Colonic mucosa (tissue), 4 donors: ENCODE data around the gene PUM1. TPM values are rescaled to one million over a fixed set of nuclear protein-coding genes. Genes with fewer than 3 reads are reported as not detected.
"Not testable (repeated sequence)": the region's sequence is repeated elsewhere in the genome, so short reads cannot be mapped to it uniquely, and the experiment has no call there.

Experiments
- DNase-seq: peaks from one replicate; pipeline ENCODE4 v3.0.0-alpha.2; 2020
- H3K27ac ChIP-seq: fragments of 200-600 bp; one replicate; pipeline ENCODE4 v1.8.0; 2021
- H3K27me3 ChIP-seq: fragments of 200-600 bp; one replicate; pipeline ENCODE4 v1.8.0; 2021
- H3K36me3 ChIP-seq: fragments of 200-600 bp; one replicate; pipeline ENCODE4 v1.8.0; 2021
- H3K4me1 ChIP-seq: fragments of 200-600 bp; one replicate; pipeline ENCODE4 v1.8.0; 2021; ENCODE audit warnings: mild to moderate bottlenecking
- H3K4me3 ChIP-seq: fragments of 200-600 bp; one replicate; pipeline ENCODE4 v1.8.0; 2021
- H3K9ac ChIP-seq, 2 donors: one replicate each; pipeline ENCODE4 v1.7.0; 2013; ENCODE audit warnings: control low read depth in 2 of 2, low read depth in 2 of 2, low read length in 2 of 2
- H3K9me3 ChIP-seq: fragments of 200-600 bp; one replicate; pipeline ENCODE4 v1.8.0; 2021
- CTCF ChIP-seq: fragments of 200-600 bp; IDR thresholded peaks from one replicate; pipeline ENCODE4 v1.8.0; 2022; ENCODE audit warnings: antibody characterized with exemption, mild to moderate bottlenecking
- intact Hi-C: fragments of 100-400 bp; cut with DNase I; formaldehyde crosslinking; loops from one replicate; pipeline ENCODE4 v1.14.1; 2022
- total RNA-seq, 2 donors: library from RNA; stranded (reverse); fragmentation: NEBNext Ultra II Directional in 1 of 2; extraction: Animal tissue kit (Norgen Biotek cat#: 25700) in 1 of 2; gene quantifications; one replicate each; pipeline ENCODE4 v1.2.1, GENCODE V29; 2021
- donor health status: healthy.
- donor health status: DM: no; HTN: no; CAD: no.
- donor health status: DM: no; HTN: no; CAD: no.

PUM1 gene
- total RNA-seq, 2 donors from 2014 or later = 119 to 124 TPM

DNA sequence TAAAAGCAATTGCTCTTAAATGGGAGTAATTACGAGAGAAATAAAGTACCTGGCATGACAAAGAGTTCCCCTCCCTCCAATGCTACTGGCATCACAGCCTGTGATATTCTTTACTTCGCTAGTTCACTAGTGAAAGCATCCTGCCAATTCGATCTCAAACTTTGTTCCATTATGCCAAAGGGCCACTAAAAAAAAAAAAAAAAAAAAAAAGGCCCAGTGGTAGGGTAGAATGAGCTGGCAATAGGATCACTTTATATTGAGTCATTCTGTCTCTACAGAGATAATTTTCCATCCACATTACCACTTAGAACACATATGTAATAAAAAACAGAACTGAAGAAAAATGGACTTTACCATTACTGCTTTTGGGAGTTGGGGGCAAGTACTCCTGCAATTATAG, 11.2 kb downstream of the PUM1 start:
- Histone ChIP-seq H3K9ac (no peak overlapping the region), H3K27me3 (no peaks in the 10 kb centered on the region), H3K27ac (no peak overlapping the region), H3K9me3 (no peaks in the 10 kb centered on the region), H3K4me3 (no peak overlapping the region), H3K36me3 (no peaks in the 10 kb centered on the region), H3K4me1 (no peaks in the 10 kb centered on the region)
- DNase-seq = no peak
- intact Hi-C loops = no loop called here
- no peak for TF ChIP-seq CTCF

GRCh38 chr1:31052613-31053012, 12.9 kb downstream of the PUM1 start:
- H3K9ac ChIP-seq, H3K27ac ChIP-seq, H3K4me3 ChIP-seq, H3K27me3 ChIP-seq, H3K9me3 ChIP-seq, DNase-seq, intact Hi-C loops, H3K4me1 ChIP-seq, H3K36me3 ChIP-seq: not testable (repeated sequence)

DNA sequence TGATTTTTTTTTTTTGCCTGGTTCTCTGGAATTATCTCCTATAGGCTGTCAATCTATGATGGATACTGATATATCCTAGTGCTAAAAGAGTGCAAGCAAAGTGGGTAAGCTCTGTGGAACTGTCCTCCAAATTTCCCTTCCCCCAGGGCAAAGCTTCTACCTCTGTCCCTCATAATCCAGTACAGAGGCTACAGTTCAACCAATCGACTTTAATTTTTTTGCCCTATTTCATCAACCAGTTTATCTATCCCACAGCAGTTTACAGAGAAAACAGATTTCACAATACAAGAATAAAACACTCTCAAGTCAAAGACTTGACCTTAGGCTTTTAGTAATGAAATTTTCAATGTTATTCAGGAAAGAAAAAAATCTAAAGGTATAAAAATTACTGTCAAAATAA, 13.9 kb downstream of the PUM1 start:
- H3K27ac ChIP-seq = no peak overlapping the region
- intact Hi-C loops = no loop called here
- no peaks in the 10 kb centered on the region for H3K9me3 ChIP-seq
- H3K4me3 ChIP-seq = no peak overlapping the region
- H3K27me3 ChIP-seq = no peaks in the 10 kb centered on the region
- no peak overlapping the region for H3K9ac ChIP-seq
- H3K4me1 ChIP-seq = no peaks in the 10 kb centered on the region
- no peaks in the 10 kb centered on the region for H3K36me3 ChIP-seq
- DNase-seq = no peak
- TF ChIP-seq CTCF = no peak

DNA sequence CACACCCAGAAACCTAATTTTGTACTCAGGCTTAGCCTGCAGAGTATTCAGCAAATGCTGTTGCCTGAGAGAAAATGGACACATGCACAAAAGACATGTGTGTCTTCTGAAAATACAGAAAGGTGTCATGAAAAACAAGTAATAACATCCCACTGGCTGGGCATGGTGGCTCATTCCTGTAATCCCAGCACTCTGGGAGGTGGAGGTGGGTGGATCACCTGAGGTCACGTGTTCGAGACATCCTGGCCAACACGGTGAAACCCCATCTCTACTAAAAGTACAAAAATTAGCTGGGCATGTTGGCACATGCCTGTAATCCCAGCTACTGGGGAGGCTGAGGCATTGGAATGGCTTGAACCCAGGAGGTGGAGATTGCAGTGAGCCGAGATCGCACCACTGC, 18.0 kb downstream of the PUM1 start:
- H3K27ac ChIP-seq, H3K9me3 ChIP-seq, intact Hi-C loops, H3K4me3 ChIP-seq, H3K36me3 ChIP-seq, H3K4me1 ChIP-seq, H3K27me3 ChIP-seq, DNase-seq, H3K9ac ChIP-seq: not testable (repeated sequence)

- H3K9ac ChIP-seq = no peak overlapping the region
- H3K27ac ChIP-seq = no peak overlapping the region
- intact Hi-C loops = no loop called here
- H3K4me3 ChIP-seq = no peak overlapping the region
- TF ChIP-seq CTCF = no peak
- DNase-seq = no peak
- H3K9me3 ChIP-seq = no peaks in the 10 kb centered on the region
- H3K27me3 ChIP-seq = no peaks in the 10 kb centered on the region
- peaks cover 4% of the 10 kb centered on the region for H3K4me1 ChIP-seq
- no peaks in the 10 kb centered on the region for H3K36me3 ChIP-seq
Measured at GRCh38 chr1:31043631-31044030, 21.9 kb downstream of the PUM1 start.

DNA sequence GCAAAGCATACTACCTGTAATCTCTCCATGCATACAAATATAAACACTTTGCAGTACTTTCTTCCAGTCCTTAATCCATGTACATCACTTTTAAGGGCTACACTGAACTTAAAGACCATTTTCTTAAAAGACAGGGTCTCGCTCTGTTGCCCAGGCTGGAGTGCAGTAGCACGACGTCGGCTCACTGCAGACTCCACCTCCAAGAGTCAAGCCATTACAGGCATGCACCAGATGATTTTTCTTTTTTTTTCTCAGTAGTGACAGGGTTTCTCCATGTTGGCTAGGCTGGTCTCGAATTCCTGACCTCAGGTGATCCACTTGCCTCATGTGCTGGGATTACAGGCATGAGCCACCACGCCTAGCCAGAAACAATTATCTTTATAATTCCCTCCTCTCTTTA, 22.9 kb downstream of the PUM1 start:
- intact Hi-C loops = no loop called here
- H3K9ac ChIP-seq = no peak overlapping the region
- H3K27me3 ChIP-seq = no peaks in the 10 kb centered on the region
- no peak overlapping the region for H3K27ac ChIP-seq
- DNase-seq = no peak
- H3K36me3 ChIP-seq = no peaks in the 10 kb centered on the region
- TF ChIP-seq CTCF = no peak
- no peak overlapping the region for H3K4me3 ChIP-seq
- H3K9me3 ChIP-seq = no peaks in the 10 kb centered on the region
- H3K4me1 ChIP-seq = peaks cover 4% of the 10 kb centered on the region

DNA sequence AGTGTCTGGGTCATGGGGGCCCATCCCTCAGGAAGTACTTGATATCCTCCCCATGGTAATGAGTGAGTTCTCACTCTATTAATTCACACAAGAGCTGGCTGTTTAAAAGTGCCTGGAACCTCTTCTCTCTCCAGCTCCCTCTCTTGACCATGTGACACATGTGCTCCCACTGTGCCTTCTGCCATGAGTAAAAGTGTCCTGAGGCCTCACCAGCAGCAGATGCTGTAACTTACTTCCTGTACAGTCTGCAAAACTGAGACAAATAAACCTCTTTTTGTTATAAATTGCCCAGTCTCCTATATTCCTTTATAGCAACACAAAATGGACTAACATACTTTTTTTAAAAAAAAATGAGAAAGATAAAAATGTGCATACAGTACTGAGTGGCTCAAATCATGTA, 24.0 kb downstream of the PUM1 start:
- Histone ChIP-seq H3K36me3 (no peaks in the 10 kb centered on the region), H3K27me3 (no peaks in the 10 kb centered on the region), H3K4me1 (peaks cover 4% of the 10 kb centered on the region), H3K27ac (no peak overlapping the region), H3K9ac (no peak overlapping the region), H3K9me3 (no peaks in the 10 kb centered on the region), H3K4me3 (no peak overlapping the region)
- intact Hi-C loops = no loop called here
- TF ChIP-seq CTCF = no peak
- no peak for DNase-seq
